PC-9 (cell line): ENCODE results near the gene S100A8. TPM values are rescaled to one million over a fixed set of nuclear protein-coding genes. Genes with fewer than 3 reads are reported as not detected.
"Not testable (repeated sequence)": the region's sequence is repeated elsewhere in the genome, so short reads cannot be mapped to it uniquely, and the experiment has no call there.

Source experiments
- BruUV-seq: library from RNA; stranded (reverse); fragments of 400-500 nt; replicated peaks from 2 replicates; lab custom pipeline; 2021; lab: Mats Ljungman, UMichigan
- CTCF ChIA-PET: fragments of 300-600 bp; sonication (Branson Sonifier 250); formaldehyde crosslinking; loops from one replicate; lab custom pipeline; 2022; ENCODE audit warnings: antibody characterized with exemption; lab: Charles Lee
- POLR2A ChIA-PET: fragments of 300-600 bp; sonication (Branson Sonifier 250); formaldehyde crosslinking; loops from one replicate; lab custom pipeline; 2022; ENCODE audit warnings: antibody characterized with exemption; ENCODE audit not compliant: unreplicated experiment; lab: Charles Lee
- DNase-seq, 2 experiments: peaks; one replicate each; pipeline versions ENCODE4 v3.0.0 to v3.0.0-alpha.2; 2015 to 2022; ENCODE audit warnings: mixed read lengths in 1 of 2
- H2AFZ ChIP-seq: fragments of 200-600 bp; sonication (generic); 2 replicates; pipeline ENCODE4 v1.8.1; 2017; ENCODE audit warnings: antibody characterized with exemption
- H3F3A ChIP-seq: fragments of 200-600 bp; sonication (generic); 2 replicates; pipeline ENCODE4 v1.8.1; 2017; ENCODE audit warnings: antibody characterized with exemption, mild to moderate bottlenecking, low read depth; ENCODE audit not compliant: insufficient read depth
- H3K27ac ChIP-seq: fragments of 200-600 bp; sonication (generic); 2 replicates; pipeline ENCODE4 v1.6.1; 2016; ENCODE audit warnings: mixed run types
- H3K27me3 ChIP-seq: fragments of 200-600 bp; sonication (generic); 2 replicates; pipeline ENCODE4 v1.6.1; 2016; ENCODE audit warnings: low read depth, mixed run types; ENCODE audit not compliant: insufficient read depth
- H3K36me3 ChIP-seq: fragments of 200-600 bp; sonication (generic); 2 replicates; pipeline ENCODE4 v1.6.1; 2016; ENCODE audit warnings: low read depth, mixed run types
- H3K4me1 ChIP-seq: fragments of 200-600 bp; sonication (generic); replicated peaks from 2 replicates; pipeline ENCODE4 v1.6.1; 2016; ENCODE audit warnings: mixed run types; ENCODE audit not compliant: insufficient read depth
- H3K4me2 ChIP-seq: fragments of 200-600 bp; sonication (generic); 2 replicates; pipeline ENCODE4 v1.6.1; 2017; ENCODE audit warnings: mixed run types
- H3K4me3 ChIP-seq: fragments of 200-600 bp; sonication (generic); 2 replicates; pipeline ENCODE4 v1.6.1; 2016; ENCODE audit warnings: mixed run types
- H3K79me2 ChIP-seq: fragments of 200-600 bp; sonication (generic); 2 replicates; pipeline ENCODE4 v1.6.1; 2017; ENCODE audit warnings: low read depth, mixed run types
- H3K9me2 ChIP-seq: fragments of 200-600 bp; sonication (generic); 2 replicates; pipeline ENCODE4 v1.8.1; 2017; ENCODE audit warnings: mild to moderate bottlenecking; ENCODE audit not compliant: insufficient read depth
- H3K9me3 ChIP-seq: fragments of 200-600 bp; sonication (generic); 2 replicates; pipeline ENCODE4 v1.8.1; 2016; ENCODE audit warnings: low read depth; ENCODE audit not compliant: insufficient read depth
- H4K20me1 ChIP-seq: fragments of 200-600 bp; sonication (generic); 2 replicates; pipeline ENCODE4 v1.8.1; 2017; ENCODE audit not compliant: insufficient read depth
- CTCF ChIP-seq: fragments of 200-600 bp; sonication (generic); conservative IDR thresholded peaks from 2 replicates; pipeline ENCODE4 v1.6.1; 2017; ENCODE audit warnings: mixed run types, antibody characterized with exemption, mild to moderate bottlenecking, moderate library complexity
- EZH2 ChIP-seq: fragments of 200-600 bp; sonication (generic); IDR thresholded peaks from 2 replicates; pipeline ENCODE4 v1.8.0; 2017; ENCODE audit warnings: antibody characterized with exemption, low read depth
- intact Hi-C: fragments of 100-400 bp; cut with micrococcal nuclease; formaldehyde crosslinking; loops from one replicate; pipeline ENCODE4 v1.10.0; 2022; ENCODE audit not compliant: unreplicated experiment
- total RNA-seq: library from RNA; stranded (reverse); gene quantifications from 2 replicates; pipeline ENCODE4 v1.2.3, GENCODE V29; 2021

The S100A8 gene
- total RNA-seq, 1 experiment from 2014 or later: not detected

- Histone ChIP-seq H3K9me3 (no peaks in the 10 kb centered on the region), H3K27ac (no peak overlapping the region), H3F3A (no peaks in the 10 kb centered on the region), H4K20me1 (no peaks in the 10 kb centered on the region), H3K79me2 (no peaks in the 10 kb centered on the region), H3K4me2 (no peak overlapping the region), H3K36me3 (no peaks in the 10 kb centered on the region), H3K27me3 (peaks cover 59% of the 10 kb centered on the region), H3K9me2 (0 out of 2 replicates have a peak, but pooled peaks cover 4% of the 10 kb centered on the region), H3K4me1 (no peaks in the 10 kb centered on the region), H2AFZ (no peak overlapping the region), H3K4me3 (no peak overlapping the region)
- CTCF ChIA-PET: no interaction called here
- POLR2A ChIA-PET: no interaction called here
- DNase-seq: peak; percentile 47 to 49
- TF ChIP-seq CTCF (no peak), EZH2 (no peak)
- BruUV-seq: no TSS peak
- intact Hi-C loops: no loop called here
Measured at GRCh38 chr1:153422450-153423068, 31.7 kb upstream of the S100A8 start.

GRCh38 chr1:153420306-153420705, 29.4 kb upstream of the S100A8 start:
- CTCF ChIA-PET: no interaction called here

GRCh38 chr1:153419436-153419793, 28.5 kb upstream of the S100A8 start:
- H3K27ac ChIP-seq, H3K79me2 ChIP-seq, H3K4me1 ChIP-seq, CTCF ChIA-PET, H3K4me3 ChIP-seq, H3K9me2 ChIP-seq, H3K36me3 ChIP-seq, intact Hi-C loops, POLR2A ChIA-PET, H2AFZ ChIP-seq, H3K4me2 ChIP-seq, BruUV-seq, DNase-seq, H4K20me1 ChIP-seq, H3K9me3 ChIP-seq, H3F3A ChIP-seq: not testable (repeated sequence)
- H3K27me3 ChIP-seq: peaks cover 48% of the 10 kb centered on the region

More at GRCh38 chr1:153420306-153420705, 29.4 kb upstream of the S100A8 start:
- Histone ChIP-seq H3K4me2 (no peak overlapping the region), H3K36me3 (no peaks in the 10 kb centered on the region), H3K4me1 (no peaks in the 10 kb centered on the region), H3K9me2 (0 out of 2 replicates have a peak, but pooled peaks cover 4% of the 10 kb centered on the region), H3K9me3 (no peaks in the 10 kb centered on the region), H3K79me2 (no peaks in the 10 kb centered on the region), H3F3A (no peaks in the 10 kb centered on the region), H3K27ac (no peak overlapping the region), H3K4me3 (no peak overlapping the region), H2AFZ (no peak overlapping the region), H3K27me3 (peaks cover 48% of the 10 kb centered on the region), H4K20me1 (no peaks in the 10 kb centered on the region)
- POLR2A ChIA-PET: no interaction called here
- TF ChIP-seq EZH2: no peak
- TF ChIP-seq CTCF: no peak
- intact Hi-C loops: no loop called here
- no peak for DNase-seq
- no TSS peak for BruUV-seq

DNA sequence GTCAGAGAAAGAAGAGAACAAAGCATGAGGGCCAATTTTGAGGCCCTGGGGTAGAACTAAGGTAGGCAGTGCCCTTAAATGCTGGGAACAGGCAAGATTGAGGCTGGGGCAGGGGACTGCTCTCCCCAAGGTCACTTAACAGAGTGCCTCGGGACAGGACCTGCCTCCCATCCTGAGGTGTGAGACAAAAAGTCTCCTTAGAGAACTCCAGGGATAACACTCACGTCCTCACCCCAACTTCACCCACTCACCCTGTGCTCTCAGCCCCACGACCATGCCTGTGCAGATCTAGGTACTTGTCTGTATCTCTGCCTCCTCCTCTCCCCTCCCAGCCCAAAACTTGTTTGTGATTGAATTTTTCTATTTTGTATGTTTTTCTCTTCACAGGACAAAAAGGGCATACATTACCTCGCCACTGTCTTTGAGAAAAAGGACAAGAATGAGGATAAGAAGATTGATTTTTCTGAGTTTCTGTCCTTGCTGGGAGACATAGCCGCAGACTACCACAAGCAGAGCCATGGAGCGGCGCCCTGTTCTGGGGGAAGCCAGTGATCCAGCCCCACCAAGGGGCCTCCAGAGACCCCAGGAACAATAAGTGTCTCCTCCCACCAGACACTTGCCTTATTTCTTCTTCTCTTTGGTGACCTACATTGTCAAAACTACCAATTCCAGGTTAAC, 28.0 kb upstream of the S100A8 start:
- BruUV-seq, H3K4me2 ChIP-seq, POLR2A ChIA-PET, H3K4me1 ChIP-seq, H3K9me3 ChIP-seq, intact Hi-C loops, DNase-seq, H3K4me3 ChIP-seq, H3F3A ChIP-seq, H3K27ac ChIP-seq, H3K36me3 ChIP-seq, H3K79me2 ChIP-seq, H4K20me1 ChIP-seq, H2AFZ ChIP-seq, H3K9me2 ChIP-seq, CTCF ChIA-PET: not testable (repeated sequence)
- H3K27me3 ChIP-seq: peaks cover 43% of the 10 kb centered on the region
